Endothelial cell of umbilical vein (primary cell): ENCODE measurements around the gene FOXO6.

Source experiments
- CTCF ChIP-seq, 2 donors: IDR thresholded peaks; 1 replicate in 1 of 2; 2 replicates in 1 of 2; pipeline ENCODE4 v1.5.1; 2011; ENCODE audit warnings: low read length in 2 of 2, mild to moderate bottlenecking in 2 of 2, moderate library complexity in 2 of 2, control low read depth in 1 of 2, inconsistent platforms in 1 of 2, low read depth in 1 of 2; ENCODE audit not compliant: insufficient read depth in 1 of 2; ENCODE audit errors: extremely low read depth in 1 of 2
- EZH2 ChIP-seq: IDR thresholded peaks from 2 replicates; pipeline ENCODE4 v1.6.1; 2012; ENCODE audit warnings: borderline replicate concordance, low read depth, mild to moderate bottlenecking, moderate library complexity, low read length, inconsistent platforms; ENCODE audit not compliant: severe bottlenecking
- GATA2 ChIP-seq: IDR thresholded peaks from 2 replicates; pipeline ENCODE4 v1.7.0; 2011; ENCODE audit warnings: low read depth, mild to moderate bottlenecking, moderate library complexity, mixed read lengths, low read length; ENCODE audit not compliant: insufficient read length, insufficient read depth
- POLR2AphosphoS5 ChIP-seq: IDR thresholded peaks from 2 replicates; pipeline ENCODE4 v1.6.1; 2012; ENCODE audit warnings: low read depth, mild to moderate bottlenecking, control low read depth, low read length, moderate library complexity; ENCODE audit not compliant: insufficient read depth

GRCh38 chr1:41430582-41430981 is 69.3 kb downstream of the FOXO6 start:
- no peak for TF ChIP-seq CTCF (IDR thresholded peaks at IDR 0.05; ENCODE audit: extremely low read depth in 1 of 2, insufficient read depth in 1 of 2, low read depth in 1 of 2, low read length in 2 of 2)
- TF ChIP-seq GATA2 = no peak
- no peak for TF ChIP-seq POLR2AphosphoS5
- TF ChIP-seq EZH2 = no peak
